SK-N-SH (cell line): Measurements from ENCODE around the gene SPTB. TPM values are rescaled to one million over a fixed set of nuclear protein-coding genes. Genes with fewer than 3 reads are reported as not detected.

Experiments used
- CTCF ChIA-PET: fragments of 300-600, 350-600 bp; formaldehyde crosslinking; extraction: SDS; loops from one replicate; lab custom pipeline; 2021; lab: Yijun Ruan, JAX
- POLR2A ChIA-PET: fragments of 350-600 bp; sonication (Branson Sonifier 250); formaldehyde crosslinking; extraction: SDS; loops from one replicate; lab custom pipeline; 2020; ENCODE audit warnings: antibody characterized with exemption, inconsistent platforms; lab: Yijun Ruan, JAX
- DNase-seq: peaks from one replicate; pipeline ENCODE4 v3.0.0; 2012
- H2AFZ ChIP-seq: fragments of 200-600 bp; sonication (generic); 2 replicates; pipeline ENCODE4 v1.8.1; 2016; ENCODE audit warnings: antibody characterized with exemption, mild to moderate bottlenecking, low read depth
- H3F3A ChIP-seq: fragments of 200-600 bp; sonication (generic); replicated peaks from 2 replicates; pipeline ENCODE3; 2016; ENCODE audit warnings: antibody characterized with exemption, mild to moderate bottlenecking; ENCODE audit not compliant: insufficient read depth
- H3K27ac ChIP-seq, 2 experiments: fragments of 200-500 bp in 1 of 2; fragments of 200-600 bp in 1 of 2; sonication (Bioruptor generic) in 1 of 2; sonication (generic), shearing (Covaris generic) in 1 of 2; 2 replicates each; pipeline versions ENCODE4 v1.5.1 to v1.6.1; 2014 to 2016; ENCODE audit warnings: low read depth in 2 of 2, inconsistent platforms in 1 of 2, low read length in 1 of 2, mild to moderate bottlenecking in 1 of 2, mixed read lengths in 1 of 2
- H3K27me3 ChIP-seq: fragments of 200-600 bp; sonication (generic), shearing (Covaris generic); 2 replicates; pipeline ENCODE4 v1.6.1; 2016; ENCODE audit warnings: mixed run types; ENCODE audit not compliant: insufficient read depth
- H3K36me3 ChIP-seq, 2 experiments: fragments of 200-500 bp in 1 of 2; fragments of 200-600 bp in 1 of 2; sonication (Bioruptor generic) in 1 of 2; sonication (generic) in 1 of 2; replicated peaks in 1 of 2; 2 replicates each; pipeline versions ENCODE3 to v1.5.1; 2014 to 2016; ENCODE audit warnings: low read length in 1 of 2, mild to moderate bottlenecking in 1 of 2; ENCODE audit not compliant: insufficient read depth in 2 of 2, control insufficient read depth in 1 of 2
- H3K4me1 ChIP-seq, 2 experiments: fragments of 200-500 bp in 1 of 2; fragments of 200-600 bp in 1 of 2; sonication (Bioruptor generic) in 1 of 2; sonication (generic), shearing (Covaris generic) in 1 of 2; 2 replicates each; pipeline versions ENCODE4 v1.5.1 to v1.6.1; 2014 to 2016; ENCODE audit warnings: low read depth in 1 of 2, low read length in 1 of 2, mixed run types in 1 of 2; ENCODE audit not compliant: insufficient read depth in 2 of 2, control insufficient read depth in 1 of 2
- H3K4me2 ChIP-seq: fragments of 200-600 bp; sonication (generic), shearing (Covaris generic); 2 replicates; pipeline ENCODE4 v1.6.1; 2017; ENCODE audit warnings: mixed run types
- H3K4me3 ChIP-seq, 2 experiments: fragments of 200-500 bp in 1 of 2; fragments of 200-600 bp in 1 of 2; sonication (Bioruptor generic) in 1 of 2; sonication (generic), shearing (Covaris generic) in 1 of 2; 2 replicates each; pipeline versions ENCODE4 v1.5.1 to v1.8.1; 2014 to 2016; ENCODE audit warnings: low read depth in 2 of 2, inconsistent platforms in 1 of 2, low read length in 1 of 2, mild to moderate bottlenecking in 1 of 2, mixed read lengths in 1 of 2, moderate library complexity in 1 of 2
- H3K79me2 ChIP-seq: fragments of 200-600 bp; sonication (generic); 2 replicates; pipeline ENCODE4 v1.8.1; 2017; ENCODE audit warnings: mild to moderate bottlenecking; ENCODE audit not compliant: insufficient read depth
- H3K9ac ChIP-seq: fragments of 200-600 bp; sonication (generic); 2 replicates; pipeline ENCODE4 v1.6.1; 2017; ENCODE audit warnings: mixed run types
- H3K9me2 ChIP-seq: fragments of 200-600 bp; sonication (generic); 2 replicates; pipeline ENCODE4 v1.6.1; 2017; ENCODE audit warnings: mixed run types
- H3K9me3 ChIP-seq: fragments of 200-600 bp; sonication (generic); 2 replicates; pipeline ENCODE4 v1.6.1; 2017; ENCODE audit warnings: mixed run types, mild to moderate bottlenecking, moderate library complexity
- H4K20me1 ChIP-seq: fragments of 200-600 bp; sonication (generic); 2 replicates; pipeline ENCODE4 v1.6.1; 2017; ENCODE audit warnings: mild to moderate bottlenecking, mixed run types; ENCODE audit not compliant: insufficient read depth
- CHD2 ChIP-seq: fragments of 150-350 bp; IDR thresholded peaks from 2 replicates; pipeline ENCODE4 v1.6.1; 2018; ENCODE audit warnings: low read length; ENCODE audit not compliant: partially characterized antibody
- CTCF ChIP-seq: fragments of 200-600 bp; sonication (generic); IDR thresholded peaks from 2 replicates; pipeline ENCODE4 v1.6.1; 2017; ENCODE audit warnings: antibody characterized with exemption, mild to moderate bottlenecking, moderate library complexity
- ELF1 ChIP-seq: IDR thresholded peaks from 2 replicates; pipeline ENCODE4 v1.4.0; 2012
- EZH2phosphoT487 ChIP-seq: fragments of 200-600 bp; sonication (generic); IDR thresholded peaks from 2 replicates; pipeline ENCODE4 v1.6.1; 2017; ENCODE audit warnings: low read depth, mixed run types, mild to moderate bottlenecking, antibody characterized with exemption, moderate library complexity, borderline replicate concordance
- FOSL2 ChIP-seq: IDR thresholded peaks from 2 replicates; pipeline ENCODE4 v1.4.0; 2012; ENCODE audit warnings: low read depth, mild to moderate bottlenecking, moderate library complexity, borderline replicate concordance
- FOXJ3 ChIP-seq: sonication (generic); formaldehyde crosslinking; IDR thresholded peaks from 2 replicates; pipeline ENCODE4 v1.5.1; 2020; ENCODE audit warnings: mild to moderate bottlenecking, missing genetic modification reagents
- FOXM1 ChIP-seq: IDR thresholded peaks from 2 replicates; pipeline ENCODE4 v1.4.0; 2012; ENCODE audit warnings: low read depth, mild to moderate bottlenecking
- GABPA ChIP-seq: IDR thresholded peaks from 2 replicates; pipeline ENCODE4 v1.4.0; 2012; ENCODE audit warnings: low read depth, mild to moderate bottlenecking
- GATA2 ChIP-seq: sonication (generic); formaldehyde crosslinking; IDR thresholded peaks from 2 replicates; pipeline ENCODE4 v1.5.0; 2020; ENCODE audit warnings: mild to moderate bottlenecking, missing genetic modification reagents
- MAX ChIP-seq: IDR thresholded peaks from 2 replicates; pipeline ENCODE4 v1.4.0; 2012; ENCODE audit warnings: low read depth
- MEF2A ChIP-seq: IDR thresholded peaks from 2 replicates; pipeline ENCODE4 v1.4.0; 2012; ENCODE audit warnings: low read depth, borderline replicate concordance
- NFIC ChIP-seq: IDR thresholded peaks from 2 replicates; pipeline ENCODE4 v1.4.0; 2012; ENCODE audit warnings: borderline replicate concordance
- RAD21 ChIP-seq: IDR thresholded peaks from 2 replicates; pipeline ENCODE4 v1.6.1; 2012; ENCODE audit warnings: mild to moderate bottlenecking, low read length
- REST ChIP-seq: IDR thresholded peaks from 2 replicates; pipeline ENCODE4 v1.6.1; 2012; ENCODE audit warnings: mild to moderate bottlenecking, low read depth, low read length, moderate library complexity
- TCF12 ChIP-seq: IDR thresholded peaks from 2 replicates; pipeline ENCODE4 v1.4.0; 2012
- WGBS: methylation state at CpG from one replicate; pipeline ENCODE4 v1.1.6; 2017; ENCODE audit warnings: low lambda C conversion rate; 5-methylcytosine and 5-hydroxymethylcytosine counted together
- polyA plus RNA-seq, 3 experiments: library from polyadenylated mRNA; depleted of rRNA; stranded (reverse); fragments of >200 nt; gene quantifications; 2 replicates each; pipeline ENCODE4 v1.2.3, GENCODE V29; 2012

Gene SPTB
- polyA plus RNA-seq, 1 of the 3 experiments (the other 2 are of a cell fraction): 0.15 TPM

- no peaks in the 10 kb centered on the region for H4K20me1 ChIP-seq
- ChIA-PET CTCF (interaction anchor here (1.9 to 4.0 kb wide), 5 partner anchors 14 to 113 kb away, joined by 6 to 18 read pairs (median 13); no protein-coding TSS in a partner anchor), POLR2A (no interaction called here)
- no peaks in the 10 kb centered on the region for H3F3A ChIP-seq
- H3K36me3 ChIP-seq: peaks cover 0 to 5% of the 10 kb centered on the region in 2 experiments
- no peaks in the 10 kb centered on the region for H3K79me2 ChIP-seq
- H3K27me3 ChIP-seq: no peaks in the 10 kb centered on the region
- peaks cover 0 to 6% of the 10 kb centered on the region in 2 experiments; a peak in 1 of 4 replicates for H3K4me1 ChIP-seq
- H3K9me2 ChIP-seq: no peaks in the 10 kb centered on the region
- H3K27ac ChIP-seq: no peak overlapping the region
- H3K9me3 ChIP-seq: no peaks in the 10 kb centered on the region
- no peak overlapping the region for H3K4me3 ChIP-seq
- DNase-seq: no peak
- no peak for TF ChIP-seq GABPA
- TF ChIP-seq FOSL2: no peak
- no peak for TF ChIP-seq NFIC
- no peak for TF ChIP-seq FOXM1
- TF ChIP-seq GATA2 (CRISPR knock-in tag): no peak
- no peak for TF ChIP-seq CHD2
- TF ChIP-seq EZH2phosphoT487: no peak
- no peak for TF ChIP-seq MAX
- TF ChIP-seq TCF12: no peak
- TF ChIP-seq REST: no peak
- no peak for TF ChIP-seq MEF2A
- TF ChIP-seq RAD21: no peak
- no peak for TF ChIP-seq CTCF
- no peak for TF ChIP-seq FOXJ3 (CRISPR knock-in tag)
- TF ChIP-seq ELF1: no peak
- H3K9ac ChIP-seq: no peak overlapping the region
- H3K4me2 ChIP-seq: no peak overlapping the region
- 73% methylated on average over 6 of the region's 7 CpGs for WGBS
- H2AFZ ChIP-seq: no peak overlapping the region
Observed at GRCh38 chr14:64778104-64778754, 101.5 kb downstream of the SPTB start.
